HEK293 (cell line): ENCODE results near the gene KPNA3.
A peak's percentile ranks its signal among the peaks of the same experiment; 100 is the strongest.

Experiments
- CTCF ChIA-PET: fragments of 350-600 bp; formaldehyde crosslinking; extraction: SDS; loops from one replicate; lab custom pipeline; 2021; ENCODE audit warnings: antibody characterized with exemption; lab: Yijun Ruan, JAX
- POLR2A ChIA-PET: fragments of 300-600 bp; formaldehyde crosslinking; extraction: SDS; loops from one replicate; lab custom pipeline; 2020; ENCODE audit warnings: antibody characterized with exemption, inconsistent platforms; lab: Yijun Ruan, JAX
- H3K27ac ChIP-seq: fragments of 200-500 bp; sonication (Bioruptor generic); 2 replicates; pipeline ENCODE4 v1.5.1; 2014; ENCODE audit warnings: low read depth, low read length, control low read depth, inconsistent platforms; ENCODE audit errors: extremely low read depth
- H3K36me3 ChIP-seq, 2 experiments: fragments of 200-500 bp in 1 of 2; sonication (Bioruptor generic) in 1 of 2; 1 replicate in 1 of 2; 2 replicates in 1 of 2; pipeline ENCODE4 v1.5.1; 2014 to 2017; ENCODE audit warnings: inconsistent platforms in 2 of 2, low read length in 2 of 2; ENCODE audit not compliant: control insufficient read depth in 2 of 2, insufficient read depth in 1 of 2
- H3K4me1 ChIP-seq: fragments of 200-500 bp; sonication (Bioruptor generic); 2 replicates; pipeline ENCODE4 v1.5.1; 2014; ENCODE audit warnings: mild to moderate bottlenecking, low read length, inconsistent platforms; ENCODE audit not compliant: control insufficient read depth, insufficient read depth
- H3K4me3 ChIP-seq: 2 replicates; pipeline ENCODE4 v1.5.1; 2011; ENCODE audit warnings: low read depth, mild to moderate bottlenecking, control low read depth, low read length, moderate library complexity
- H3K9me3 ChIP-seq: fragments of 200-500 bp; sonication (Bioruptor generic); 2 replicates; pipeline ENCODE4 v1.5.1; 2014; ENCODE audit warnings: low read depth, low read length, inconsistent platforms; ENCODE audit not compliant: control insufficient read depth, insufficient read depth
- GLIS2 ChIP-seq: fragments of 450-650 bp; formaldehyde crosslinking; IDR thresholded peaks from 2 replicates; pipeline ENCODE4 v1.5.1; 2016; ENCODE audit warnings: missing biosample characterization, missing genetic modification characterization
- HOXA7 ChIP-seq: sonication (generic); formaldehyde crosslinking; IDR thresholded peaks from 2 replicates; pipeline ENCODE4 v1.8.1; 2022; ENCODE audit warnings: missing genetic modification reagents, borderline replicate concordance
- KLF7 ChIP-seq: fragments of 450-650 bp; formaldehyde crosslinking; IDR thresholded peaks from 2 replicates; pipeline ENCODE4 v1.5.1; 2016; ENCODE audit warnings: missing biosample characterization, missing genetic modification characterization, borderline replicate concordance
- SCRT2 ChIP-seq: fragments of 450-650 bp; formaldehyde crosslinking; IDR thresholded peaks from 2 replicates; pipeline ENCODE4 v1.5.1; 2016; ENCODE audit warnings: missing biosample characterization, missing genetic modification characterization
- WT1 ChIP-seq: fragments of 450-650 bp; formaldehyde crosslinking; IDR thresholded peaks from 2 replicates; pipeline ENCODE4 v1.5.1; 2016; ENCODE audit warnings: missing biosample characterization, missing genetic modification characterization
- ZBTB1 ChIP-seq: fragments of 450-650 bp; formaldehyde crosslinking; IDR thresholded peaks from 2 replicates; pipeline ENCODE4 v1.5.1; 2016; ENCODE audit warnings: missing biosample characterization, missing genetic modification characterization
- ZBTB17 ChIP-seq: fragments of 450-650 bp; formaldehyde crosslinking; IDR thresholded peaks from 2 replicates; pipeline ENCODE4 v1.5.1; 2016; ENCODE audit warnings: missing biosample characterization, missing genetic modification characterization
- ZFP3 ChIP-seq: fragments of 450-650 bp; formaldehyde crosslinking; IDR thresholded peaks from 2 replicates; pipeline ENCODE4 v1.5.1; 2016; ENCODE audit warnings: low read depth, missing biosample characterization, missing genetic modification characterization
- ZNF112 ChIP-seq: fragments of 450-650 bp; formaldehyde crosslinking; IDR thresholded peaks from 2 replicates; pipeline ENCODE4 v1.5.0; 2017; ENCODE audit warnings: missing biosample characterization, missing genetic modification characterization
- ZNF175 ChIP-seq: fragments of 450-650 bp; formaldehyde crosslinking; IDR thresholded peaks from 2 replicates; pipeline ENCODE4 v1.5.1; 2016; ENCODE audit warnings: missing biosample characterization, missing genetic modification characterization
- ZNF211 ChIP-seq: fragments of 450-650 bp; formaldehyde crosslinking; IDR thresholded peaks from 2 replicates; pipeline ENCODE4 v1.5.1; 2016; ENCODE audit warnings: low read depth, missing biosample characterization, missing genetic modification characterization
- ZNF266 ChIP-seq: fragments of 450-650 bp; formaldehyde crosslinking; IDR thresholded peaks from 2 replicates; pipeline ENCODE4 v1.5.1; 2016; ENCODE audit warnings: missing biosample characterization, missing genetic modification characterization, low read depth
- ZNF544 ChIP-seq: fragments of 450-650 bp; formaldehyde crosslinking; IDR thresholded peaks from 2 replicates; pipeline ENCODE4 v1.5.0; 2017; ENCODE audit warnings: missing biosample characterization, missing genetic modification characterization
- ZNF600 ChIP-seq: fragments of 450-650 bp; formaldehyde crosslinking; IDR thresholded peaks from 2 replicates; pipeline ENCODE4 v1.5.1; 2016; ENCODE audit warnings: missing biosample characterization, missing genetic modification characterization
- ZNF701 ChIP-seq: fragments of 450-650 bp; formaldehyde crosslinking; IDR thresholded peaks from 2 replicates; pipeline ENCODE4 v1.5.1; 2016; ENCODE audit warnings: missing biosample characterization, missing genetic modification characterization
- ZNF785 ChIP-seq: fragments of 450-650 bp; formaldehyde crosslinking; IDR thresholded peaks from 2 replicates; pipeline ENCODE4 v1.5.1; 2016; ENCODE audit warnings: missing biosample characterization, missing genetic modification characterization
- ZXDB ChIP-seq: fragments of 450-650 bp; formaldehyde crosslinking; IDR thresholded peaks from 2 replicates; pipeline ENCODE4 v1.5.1; 2016; ENCODE audit warnings: missing biosample characterization, missing genetic modification characterization
- TF ChIP-seq, protein P1 (sequence below): fragments of 450-650 bp; IDR thresholded peaks from 2 replicates; pipeline ENCODE4 v1.5.1; 2018; ENCODE audit warnings: missing biosample characterization, mild to moderate bottlenecking, missing genetic modification characterization
- TF ChIP-seq, protein P2 (sequence below): fragments of 450-650 bp; formaldehyde crosslinking; IDR thresholded peaks from 2 replicates; pipeline ENCODE4 v1.5.0; 2017; ENCODE audit warnings: missing biosample characterization, missing genetic modification characterization, borderline replicate concordance

The KPNA3 gene

DNA sequence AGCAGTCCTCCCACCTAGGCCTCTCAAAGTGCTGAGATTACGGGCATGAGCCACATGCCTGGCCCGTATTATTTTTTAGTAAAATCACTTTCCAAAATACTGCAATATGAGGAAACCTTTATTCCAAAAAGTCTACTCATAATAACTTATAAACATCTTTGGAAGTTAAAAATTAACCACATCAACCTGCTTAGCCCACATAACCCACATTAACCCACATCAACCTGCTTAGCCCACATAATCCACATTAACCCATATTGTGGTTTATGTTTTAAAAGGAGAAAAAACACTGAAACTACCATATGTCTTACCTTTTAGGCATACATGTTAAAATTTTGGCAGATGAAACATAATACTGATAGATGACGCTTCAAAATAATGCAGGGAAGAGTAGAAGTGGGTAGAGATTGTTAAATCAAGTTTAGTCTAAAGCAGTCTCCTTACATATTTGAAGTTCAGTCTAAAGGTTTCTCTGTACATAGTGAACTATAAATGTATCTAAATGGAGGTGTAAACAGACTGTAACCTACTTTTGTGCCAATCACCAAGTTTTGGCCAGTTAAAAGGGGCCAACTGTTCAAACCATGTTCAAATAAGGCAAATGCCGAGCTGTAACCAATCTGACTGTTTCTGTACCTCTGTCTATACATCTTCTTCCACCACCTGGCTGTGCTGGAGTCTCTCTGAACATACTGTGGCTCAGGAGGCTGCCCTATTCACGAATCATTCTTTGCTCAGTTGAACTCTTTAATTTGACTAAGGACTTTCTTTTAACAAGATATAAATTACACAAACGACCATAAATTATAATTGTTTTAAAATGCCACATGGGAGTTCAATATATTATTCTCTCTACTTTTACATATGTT lies 14.5 kb downstream of the KPNA3 start:
- Histone ChIP-seq H3K36me3 (no peaks in the 10 kb centered on the region), H3K27ac (no peak overlapping the region), H3K4me3 (no peak overlapping the region)
- POLR2A ChIA-PET = no interaction called here
- CTCF ChIA-PET = no interaction called here
- no peak for TF ChIP-seq KLF7 (tag by site-specific recombination)
- 0 out of 2 replicates have a peak, but pooled peaks have one; percentile 17 for TF ChIP-seq ZNF600 (tag by site-specific recombination)
- TF ChIP-seq, all 188 proteins: peak for 1
- Histone ChIP-seq H3K4me1 (no peaks in the 10 kb centered on the region), H3K9me3 (no peaks in the 10 kb centered on the region)

DNA sequence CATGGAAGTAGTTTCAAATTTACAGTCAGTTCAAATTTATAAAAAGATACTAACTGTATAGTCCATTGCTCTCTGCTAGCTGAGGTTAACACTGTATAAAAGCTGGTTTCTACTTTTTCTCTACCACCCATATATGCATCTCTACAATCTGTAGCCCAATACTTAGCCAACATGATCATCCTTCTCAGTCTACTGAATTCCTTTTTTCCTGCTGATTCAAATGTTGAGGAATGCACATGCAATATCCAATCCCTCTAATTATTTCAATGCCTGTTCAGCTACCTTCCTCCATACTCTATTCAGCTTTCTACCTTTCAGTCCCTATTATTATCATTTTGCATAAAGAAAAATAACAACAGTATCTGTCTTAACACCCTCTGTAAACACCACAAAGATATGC lies 15.6 kb downstream of the KPNA3 start:
- POLR2A ChIA-PET = no interaction called here
- H3K9me3 ChIP-seq = no peaks in the 10 kb centered on the region
- CTCF ChIA-PET = interaction anchor here (0.6 kb wide), 1 partner anchor 16 kb away, joined by 3 read pairs; the partner anchor contains the start of gene KPNA3

DNA sequence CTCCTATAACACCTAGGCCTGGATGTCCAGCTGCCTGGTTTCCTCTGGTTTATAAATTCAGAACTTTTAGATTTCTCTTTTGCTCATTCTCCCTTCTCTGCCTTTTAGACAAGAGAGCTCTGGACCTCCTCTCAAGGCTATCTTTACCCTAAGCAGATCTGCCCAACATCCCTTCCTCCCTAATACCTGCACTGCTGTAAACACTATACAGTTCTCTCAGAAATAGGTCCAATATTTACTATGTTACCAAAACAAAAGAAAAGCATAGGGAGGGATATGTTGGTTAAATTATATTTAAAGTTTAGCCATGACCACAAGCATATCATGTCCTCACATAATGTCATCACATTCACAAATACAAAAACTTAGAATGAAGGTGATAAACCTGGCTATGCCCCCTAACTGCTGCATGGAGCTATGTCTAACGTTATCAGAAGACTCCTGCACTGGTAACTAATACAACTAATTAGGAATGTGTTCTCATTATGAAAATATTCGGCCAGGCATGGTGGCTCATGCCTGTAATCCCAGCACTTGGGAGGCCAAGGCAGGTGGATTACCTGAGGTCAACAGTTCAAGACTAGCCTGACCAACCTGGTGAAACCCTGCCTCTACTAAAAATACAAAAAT lies 18.0 kb downstream of the KPNA3 start:
- TF ChIP-seq WT1 (no peak), ZBTB1 (no peak), HOXA7 (no peak), ZBTB17 (no peak), ZNF701 (tag by site-specific recombination) (no peak), SCRT2 (tag by site-specific recombination) (no peak)
- TF ChIP-seq, protein P1, sequence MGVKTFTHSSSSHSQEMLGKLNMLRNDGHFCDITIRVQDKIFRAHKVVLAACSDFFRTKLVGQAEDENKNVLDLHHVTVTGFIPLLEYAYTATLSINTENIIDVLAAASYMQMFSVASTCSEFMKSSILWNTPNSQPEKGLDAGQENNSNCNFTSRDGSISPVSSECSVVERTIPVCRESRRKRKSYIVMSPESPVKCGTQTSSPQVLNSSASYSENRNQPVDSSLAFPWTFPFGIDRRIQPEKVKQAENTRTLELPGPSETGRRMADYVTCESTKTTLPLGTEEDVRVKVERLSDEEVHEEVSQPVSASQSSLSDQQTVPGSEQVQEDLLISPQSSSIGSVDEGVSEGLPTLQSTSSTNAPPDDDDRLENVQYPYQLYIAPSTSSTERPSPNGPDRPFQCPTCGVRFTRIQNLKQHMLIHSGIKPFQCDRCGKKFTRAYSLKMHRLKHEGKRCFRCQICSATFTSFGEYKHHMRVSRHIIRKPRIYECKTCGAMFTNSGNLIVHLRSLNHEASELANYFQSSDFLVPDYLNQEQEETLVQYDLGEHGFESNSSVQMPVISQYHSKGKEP (tag by site-specific recombination) = no peak
- TF ChIP-seq, protein P2, sequence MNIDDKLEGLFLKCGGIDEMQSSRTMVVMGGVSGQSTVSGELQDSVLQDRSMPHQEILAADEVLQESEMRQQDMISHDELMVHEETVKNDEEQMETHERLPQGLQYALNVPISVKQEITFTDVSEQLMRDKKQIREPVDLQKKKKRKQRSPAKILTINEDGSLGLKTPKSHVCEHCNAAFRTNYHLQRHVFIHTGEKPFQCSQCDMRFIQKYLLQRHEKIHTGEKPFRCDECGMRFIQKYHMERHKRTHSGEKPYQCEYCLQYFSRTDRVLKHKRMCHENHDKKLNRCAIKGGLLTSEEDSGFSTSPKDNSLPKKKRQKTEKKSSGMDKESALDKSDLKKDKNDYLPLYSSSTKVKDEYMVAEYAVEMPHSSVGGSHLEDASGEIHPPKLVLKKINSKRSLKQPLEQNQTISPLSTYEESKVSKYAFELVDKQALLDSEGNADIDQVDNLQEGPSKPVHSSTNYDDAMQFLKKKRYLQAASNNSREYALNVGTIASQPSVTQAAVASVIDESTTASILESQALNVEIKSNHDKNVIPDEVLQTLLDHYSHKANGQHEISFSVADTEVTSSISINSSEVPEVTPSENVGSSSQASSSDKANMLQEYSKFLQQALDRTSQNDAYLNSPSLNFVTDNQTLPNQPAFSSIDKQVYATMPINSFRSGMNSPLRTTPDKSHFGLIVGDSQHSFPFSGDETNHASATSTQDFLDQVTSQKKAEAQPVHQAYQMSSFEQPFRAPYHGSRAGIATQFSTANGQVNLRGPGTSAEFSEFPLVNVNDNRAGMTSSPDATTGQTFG (tag by site-specific recombination) = no peak
- Histone ChIP-seq H3K9me3 (no peaks in the 10 kb centered on the region), H3K36me3 (no peaks in the 10 kb centered on the region), H3K4me1 (no peaks in the 10 kb centered on the region), H3K4me3 (no peak overlapping the region), H3K27ac (no peak overlapping the region)
- ChIA-PET CTCF (no interaction called here), POLR2A (no interaction called here)

More for the DNA sequence above, 15.6 kb downstream of the KPNA3 start:
- Histone ChIP-seq H3K4me1 (no peaks in the 10 kb centered on the region), H3K4me3 (no peak overlapping the region), H3K36me3 (no peaks in the 10 kb centered on the region), H3K27ac (no peak overlapping the region)
- TF ChIP-seq ZNF266 (tag by site-specific recombination) = no peak
- no peak for TF ChIP-seq ZXDB (tag by site-specific recombination)
- TF ChIP-seq GLIS2 (tag by site-specific recombination) = no peak
- no peak for TF ChIP-seq ZNF211
- TF ChIP-seq ZNF544 = no peak
- no peak for TF ChIP-seq ZFP3 (tag by site-specific recombination)
- TF ChIP-seq ZNF785 (tag by site-specific recombination) = no peak
- no peak for TF ChIP-seq ZNF112 (tag by site-specific recombination)
- no peak for TF ChIP-seq ZNF175 (tag by site-specific recombination)
